ENCODE measurements around the gene DNAJC7. TPM values are rescaled to one million over a fixed set of nuclear protein-coding genes. Genes with fewer than 3 reads are reported as not detected.

Gene DNAJC7
- total and polyA plus RNA-seq, 9 of the 15 experiments (the other 6 are each of a cell fraction or from before 2014, with no cell fraction given): 85.8 to 262 (median 157) TPM

- no peak for TF ChIP-seq TGIF2 (CRISPR knock-in tag; IDR thresholded peaks at IDR 0.05)
- TF ChIP-seq ESRRB (CRISPR knock-in tag; IDR thresholded peaks at IDR 0.05; ENCODE audit: borderline replicate concordance): no peak
- TF ChIP-seq ESRRA (IDR thresholded peaks at IDR 0.05; ENCODE audit: borderline replicate concordance, low read depth): no peak
- no peak for TF ChIP-seq TCF3 (CRISPR knock-in tag; IDR thresholded peaks at IDR 0.05)
- no peak for TF ChIP-seq SMARCB1 (IDR thresholded peaks at IDR 0.05; ENCODE audit: insufficient read length, low read depth)
- TF ChIP-seq BRCA1 (IDR thresholded peaks at IDR 0.05): no peak
- no peak for TF ChIP-seq BRCA1 (CRISPR knock-in tag; IDR thresholded peaks at IDR 0.05)
Measured at GRCh38 chr17:41941168-41941567, 76.1 kb downstream of the DNAJC7 start (continued).

GRCh38 chr17:41939693-41940090, 77.5 kb downstream of the DNAJC7 start:
- Histone ChIP-seq H3K36me3 (ENCODE audit: control insufficient read depth, insufficient read depth, low read length) (no peaks in the 10 kb centered on the region), H3K4me3 (no peak overlapping the region), H4K20me1 (replicated peaks; ENCODE audit: control insufficient read depth, insufficient read depth, low read length) (no peaks in the 10 kb centered on the region), H3K4me2 (ENCODE audit: insufficient read depth, low read length) (peak overlapping the region; percentile 26), H3K79me2 (ENCODE audit: control insufficient read depth, insufficient read depth, low read length) (no peaks in the 10 kb centered on the region), H3K9me1 (ENCODE audit: control insufficient read depth, insufficient read depth, low read length) (no peaks in the 10 kb centered on the region), H2AFZ (ENCODE audit: low read depth, low read length) (no peak overlapping the region), H3K9ac (ENCODE audit: insufficient read depth in 1 of 2, low read depth in 2 of 2, low read length in 2 of 2) (peak overlapping the region in 1 of 2 experiments; percentile 69; a peak in 2 of 4 replicates), H3K27ac (ENCODE audit: extremely low read depth, low read depth, low read length) (no peak overlapping the region), H3K4me1 (replicated peaks in 1 of 2; ENCODE audit: control insufficient read depth in 2 of 2, insufficient read depth in 2 of 2, low read length in 2 of 2) (peaks cover 28 to 29% of the 10 kb centered on the region in 2 experiments), H3K27me3 (ENCODE audit: control insufficient read depth in 2 of 2, insufficient read depth in 2 of 2, low read length in 2 of 2) (no peaks in the 10 kb centered on the region), H3K9me3 (replicated peaks; ENCODE audit: control insufficient read depth, insufficient read depth, low read depth, low read length) (no peaks in the 10 kb centered on the region)
- BruUV-seq (replicated peaks): no TSS peak
- POLR2A ChIA-PET: interaction anchor here (0.7 to 2.3 kb wide), 4 partner anchors 10 to 250 kb away, joined by 3 to 18 read pairs (median 4); partner anchors contain the start of gene ODAD4
- WGBS (ENCODE audit: insufficient coverage, low coverage, missing lambda C conversion rate): 38% methylated on average over 6 of the region's 6 CpGs
- FAIRE-seq: peak; percentile 15
- peak; percentile 12; the same call in 2 of the 3 replicates for ATAC-seq
- no peak for TF ChIP-seq PRPF4 (IDR thresholded peaks at IDR 0.05; ENCODE audit: insufficient read depth, low read depth, low read length, poor library complexity, severe bottlenecking)
- CTCF ChIA-PET (ENCODE audit: low intra/inter-chr PET ratio): no interaction called here
- in situ Hi-C loops (cut with MboI): no loop called here
- intact Hi-C loops (cut with micrococcal nuclease): no loop called here
- no peak for DNase-seq (ENCODE audit: extremely low read depth in 1 of 4, low spot score in 3 of 4)
